ENCODE measurements around the gene COX7B2. TPM values are rescaled to one million over a fixed set of nuclear protein-coding genes. Genes with fewer than 3 reads are reported as not detected.

The COX7B2 gene
- total and polyA plus RNA-seq, 2 of the 13 experiments (the other 11 are each of a cell fraction or from before 2014, with no cell fraction given) = not detected

- Histone ChIP-seq H3K36me3 (replicated peaks in 1 of 2; ENCODE audit: control insufficient read depth in 1 of 2, insufficient read depth in 2 of 2, low read length in 2 of 2) (no peaks in the 10 kb centered on the region), H3K4me3 (replicated peaks in 1 of 3; ENCODE audit: insufficient read depth in 1 of 3, low read depth in 2 of 3, low read length in 3 of 3) (no peak overlapping the region), H3K9me3 (ENCODE audit: low read length) (no peaks in the 10 kb centered on the region), H3K9ac (ENCODE audit: insufficient read depth, low read depth, low read length) (no peak overlapping the region), H3K4me1 (ENCODE audit: insufficient read depth, low read length) (no peaks in the 10 kb centered on the region), H2AFZ (ENCODE audit: low read length) (no peak overlapping the region), H3K27ac (ENCODE audit: extremely low read length, insufficient read depth, low read length) (no peak overlapping the region), H3K79me2 (ENCODE audit: insufficient read depth, low read length) (no peaks in the 10 kb centered on the region), H3K27me3 (ENCODE audit: control insufficient read depth in 1 of 2, insufficient read depth in 2 of 2, low read length in 2 of 2) (no peaks in the 10 kb centered on the region), H4K20me1 (ENCODE audit: insufficient read depth, low read length) (no peaks in the 10 kb centered on the region), H3K4me2 (ENCODE audit: low read depth, low read length) (no peak overlapping the region)
- no peak for TF ChIP-seq ZBTB40 (IDR thresholded peaks at IDR 0.05)
- no peak for TF ChIP-seq ZBTB40 (CRISPR knock-in tag; IDR thresholded peaks at IDR 0.05)
- DNase-seq (ENCODE audit: low spot score) (no peak), FAIRE-seq (no peak), ATAC-seq (no peak)
- intact Hi-C loops (cut with micrococcal nuclease; ENCODE audit: unreplicated experiment) = no loop called here
- WGBS (ENCODE audit: low lambda C conversion rate) = 40% methylated on average over 4 of the region's 4 CpGs
- CTCF ChIA-PET (ENCODE audit: low intra/inter-chr PET ratio, low total read pairs) = no interaction called here
- BruUV-seq (replicated peaks) = no TSS peak
- POLR2A ChIA-PET = no interaction called here
- in situ Hi-C loops (cut with HindIII; ENCODE audit: extremely low pct_ligation_motif_present, low pct_unique_long_range_greater_than_20kb) = no loop called here
Observed at GRCh38 chr4:46818604-46819003, 90.4 kb downstream of the COX7B2 start.

Data from HepG2 (cell line).